Measurements from ENCODE around the gene WNT4. TPM values are rescaled to one million over a fixed set of nuclear protein-coding genes. Genes with fewer than 3 reads are reported as not detected.

WNT4 gene
- total and polyA plus RNA-seq, 9 of the 15 experiments (the other 6 are each of a cell fraction or from before 2014, with no cell fraction given), result 0.01 TPM; not detected in 8

DNA sequence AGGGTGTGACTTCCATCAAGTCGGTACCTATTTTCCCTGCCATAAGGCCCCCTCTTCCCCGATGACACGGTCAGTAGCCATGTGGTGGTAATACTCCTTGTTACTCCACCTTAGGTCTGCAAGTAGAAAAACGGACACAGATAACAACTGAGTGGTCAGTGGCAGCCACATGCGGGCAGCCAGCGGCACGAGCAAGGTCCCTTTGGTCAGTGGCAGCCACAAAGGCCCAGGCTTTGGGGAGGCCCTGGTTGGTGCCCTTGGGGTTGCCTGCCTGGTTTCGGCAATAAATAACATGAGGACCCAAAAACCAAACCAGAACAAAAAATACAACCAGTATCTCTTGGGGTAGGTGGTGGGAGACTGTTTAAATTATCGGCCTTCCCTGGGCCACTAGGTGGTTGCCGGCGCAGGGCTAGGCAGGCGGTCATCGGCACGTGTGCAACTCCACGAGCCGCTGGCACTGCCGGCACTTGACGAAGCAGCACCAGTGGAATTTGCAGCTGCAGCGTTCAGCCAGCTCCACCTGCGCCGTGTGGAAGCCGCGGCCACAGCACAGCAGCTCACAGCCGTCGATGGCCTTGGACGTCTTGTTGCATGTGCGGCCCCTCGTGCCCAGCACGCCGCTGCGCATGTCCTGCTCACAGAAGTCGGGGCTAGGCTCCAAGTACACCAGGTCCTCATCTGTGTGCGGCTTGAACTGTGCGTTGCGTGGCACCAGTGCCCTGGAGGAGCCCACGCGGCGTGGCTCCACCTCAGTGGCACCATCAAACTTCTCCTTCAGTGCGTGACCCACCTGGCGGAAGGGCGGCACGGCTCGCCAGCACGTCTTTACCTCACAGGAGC lies 23.1 kb downstream of the WNT4 start (continued):
- TF ChIP-seq, protein P1, sequence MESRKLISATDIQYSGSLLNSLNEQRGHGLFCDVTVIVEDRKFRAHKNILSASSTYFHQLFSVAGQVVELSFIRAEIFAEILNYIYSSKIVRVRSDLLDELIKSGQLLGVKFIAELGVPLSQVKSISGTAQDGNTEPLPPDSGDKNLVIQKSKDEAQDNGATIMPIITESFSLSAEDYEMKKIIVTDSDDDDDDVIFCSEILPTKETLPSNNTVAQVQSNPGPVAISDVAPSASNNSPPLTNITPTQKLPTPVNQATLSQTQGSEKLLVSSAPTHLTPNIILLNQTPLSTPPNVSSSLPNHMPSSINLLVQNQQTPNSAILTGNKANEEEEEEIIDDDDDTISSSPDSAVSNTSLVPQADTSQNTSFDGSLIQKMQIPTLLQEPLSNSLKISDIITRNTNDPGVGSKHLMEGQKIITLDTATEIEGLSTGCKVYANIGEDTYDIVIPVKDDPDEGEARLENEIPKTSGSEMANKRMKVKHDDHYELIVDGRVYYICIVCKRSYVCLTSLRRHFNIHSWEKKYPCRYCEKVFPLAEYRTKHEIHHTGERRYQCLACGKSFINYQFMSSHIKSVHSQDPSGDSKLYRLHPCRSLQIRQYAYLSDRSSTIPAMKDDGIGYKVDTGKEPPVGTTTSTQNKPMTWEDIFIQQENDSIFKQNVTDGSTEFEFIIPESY (CRISPR knock-in tag; IDR thresholded peaks at IDR 0.05), result peak; percentile 38; the same call in 1 of the 2 replicates
- no peak for TF ChIP-seq SAFB (IDR thresholded peaks at IDR 0.05; ENCODE audit: borderline replicate concordance, low read depth, low read length)
- no peak for TF ChIP-seq ZNF212 (CRISPR knock-in tag; IDR thresholded peaks at IDR 0.05)
- no peak for TF ChIP-seq GTF3C2 (IDR thresholded peaks at IDR 0.05; ENCODE audit: borderline replicate concordance, extremely low read depth, insufficient read length)
- no peak for TF ChIP-seq PBX2 (CRISPR knock-in tag; IDR thresholded peaks at IDR 0.05; ENCODE audit: low read depth)
- TF ChIP-seq PBX2 (tag; conservative IDR thresholded peaks at IDR 0.05; ENCODE audit: low read depth), result no peak
